Activated CD4-positive, CD25-positive, alpha-beta regulatory T cell (primary cell): ENCODE data around the gene SERPINA3.

ENCODE experiments used
- DNase-seq, 4 experiments: peaks; one replicate each; lab custom pipeline; 2025; lab: John Stamatoyannopoulos, UW

SERPINA3 gene

GRCh38 chr14:94655169-94655710 is 43.0 kb downstream of the SERPINA3 start:
- DNase-seq: no peak

- no peak for DNase-seq
These were observed 43.9 kb downstream of the SERPINA3 start for GRCh38 chr14:94656043-94656442.

GRCh38 chr14:94659256-94659655 is 47.1 kb downstream of the SERPINA3 start:
- no peak for DNase-seq

- no peak for DNase-seq
These were observed 47.7 kb downstream of the SERPINA3 start for GRCh38 chr14:94659901-94660300.

GRCh38 chr14:94660306-94660946 is 48.2 kb downstream of the SERPINA3 start:
- no peak for DNase-seq

- no peak for DNase-seq
These were observed 51.3 kb downstream of the SERPINA3 start for GRCh38 chr14:94663538-94663937.

GRCh38 chr14:94663965-94664704 is 51.9 kb downstream of the SERPINA3 start:
- no peak for DNase-seq

GRCh38 chr14:94665121-94665520 is 52.9 kb downstream of the SERPINA3 start:
- no peak for DNase-seq

GRCh38 chr14:94665544-94665943 is 53.4 kb downstream of the SERPINA3 start:
- no peak for DNase-seq

GRCh38 chr14:94670692-94671285 is 58.6 kb downstream of the SERPINA3 start:
- no peak for DNase-seq

GRCh38 chr14:94671870-94672444 is 59.8 kb downstream of the SERPINA3 start:
- no peak for DNase-seq

GRCh38 chr14:94673071-94673470 is 60.9 kb downstream of the SERPINA3 start:
- DNase-seq: no peak
